Activated T-cell treated with anti-CD3 and anti-CD28 coated beads, Interleukin-2, amount 50 U/mL, for 72 hours (primary cell): ENCODE results near the gene SELENOF. TPM values are rescaled to one million over a fixed set of nuclear protein-coding genes. Genes with fewer than 3 reads are reported as not detected.
"Not testable (repeated sequence)": the region's sequence is repeated elsewhere in the genome, so short reads cannot be mapped to it uniquely, and the experiment has no call there.

Source experiments
- ATAC-seq, 2 donors: fragments of 150-1000 bp; cut with Tn5 transposase; replicated peaks in 1 of 2; 2 replicates each; pipeline ENCODE4 v1.10.0; 2021; ENCODE audit warnings: moderate library complexity in 2 of 2, mild to moderate bottlenecking in 1 of 2
- DNase-seq, 2 donors: peaks; one replicate each; pipeline ENCODE4 v3.0.0; 2021 to 2022; ENCODE audit warnings: mixed read lengths in 1 of 2
- H3K27ac Mint-ChIP-seq: one replicate; pipeline ENCODE4 v1.8.0; 2022; ENCODE audit warnings: mild to moderate bottlenecking, moderate library complexity, mixed read lengths
- H3K27me3 Mint-ChIP-seq: one replicate; pipeline ENCODE4 v1.8.0; 2022; ENCODE audit warnings: low read depth, mixed read lengths
- H3K36me3 Mint-ChIP-seq, 2 donors: one replicate each; pipeline ENCODE4 v1.8.0; 2022; ENCODE audit warnings: mixed read lengths in 2 of 2, mild to moderate bottlenecking in 1 of 2; ENCODE audit not compliant: insufficient read depth in 2 of 2
- H3K4me1 Mint-ChIP-seq: one replicate; pipeline ENCODE4 v1.8.0; 2022; ENCODE audit warnings: low read depth, mixed read lengths
- H3K4me3 Mint-ChIP-seq, 2 donors: one replicate each; pipeline ENCODE4 v1.8.0; 2022; ENCODE audit warnings: mild to moderate bottlenecking in 2 of 2, mixed read lengths in 2 of 2, moderate library complexity in 2 of 2
- H3K9me3 Mint-ChIP-seq, 2 donors: one replicate each; pipeline ENCODE4 v1.8.0; 2022; ENCODE audit warnings: mixed read lengths in 2 of 2
- total RNA-seq, 2 donors: library from RNA; stranded (reverse); gene quantifications; one replicate each; pipeline ENCODE4 v1.2.3, GENCODE V29; 2022

Gene SELENOF
- total RNA-seq, 2 donors from 2014 or later = 149 to 171 TPM

- H3K27ac Mint-ChIP-seq = no peak overlapping the region
- no peak for ATAC-seq
- H3K36me3 Mint-ChIP-seq = no peaks in the 10 kb centered on the region
Measured at GRCh38 chr1:86845514-86845913, 68.4 kb downstream of the SELENOF start.

GRCh38 chr1:86841116-86841515 lies 72.8 kb downstream of the SELENOF start:
- H3K4me3 Mint-ChIP-seq = no peak overlapping the region

More at GRCh38 chr1:86845514-86845913, 68.4 kb downstream of the SELENOF start:
- Mint-ChIP-seq H3K27me3 (no peaks in the 10 kb centered on the region), H3K4me3 (no peak overlapping the region), H3K9me3 (no peaks in the 10 kb centered on the region), H3K4me1 (peaks cover 8% of the 10 kb centered on the region)
- no peak for DNase-seq

GRCh38 chr1:86833461-86834215 lies 80.3 kb downstream of the SELENOF start:
- no peak overlapping the region for H3K4me3 Mint-ChIP-seq
- H3K4me1 Mint-ChIP-seq = peaks cover 7% of the 10 kb centered on the region
- H3K9me3 Mint-ChIP-seq = no peaks in the 10 kb centered on the region
- ATAC-seq (peak; percentile 71 to 80), DNase-seq (peak; percentile 57 to 63)
- H3K27me3 Mint-ChIP-seq = no peaks in the 10 kb centered on the region
- no peak overlapping the region for H3K27ac Mint-ChIP-seq
- no peaks in the 10 kb centered on the region for H3K36me3 Mint-ChIP-seq

More at GRCh38 chr1:86841116-86841515, 72.8 kb downstream of the SELENOF start:
- Mint-ChIP-seq H3K4me1 (peaks cover 5% of the 10 kb centered on the region), H3K27ac (no peak overlapping the region), H3K9me3 (no peaks in the 10 kb centered on the region), H3K36me3 (no peaks in the 10 kb centered on the region), H3K27me3 (no peaks in the 10 kb centered on the region)
- ATAC-seq = no peak
- no peak for DNase-seq

- H3K4me3 Mint-ChIP-seq = no peak overlapping the region
- ATAC-seq (no peak), DNase-seq (no peak)
- H3K36me3 Mint-ChIP-seq = no peaks in the 10 kb centered on the region
- peaks cover 7% of the 10 kb centered on the region for H3K4me1 Mint-ChIP-seq
- H3K27ac Mint-ChIP-seq = no peak overlapping the region
- no peaks in the 10 kb centered on the region for H3K27me3 Mint-ChIP-seq
- no peaks in the 10 kb centered on the region for H3K9me3 Mint-ChIP-seq
Measured at GRCh38 chr1:86832433-86832832, 81.5 kb downstream of the SELENOF start.

- ATAC-seq = no peak
- no peak for DNase-seq
- H3K4me3 Mint-ChIP-seq = no peak overlapping the region
Measured at GRCh38 chr1:86829321-86829720, 84.6 kb downstream of the SELENOF start.

GRCh38 chr1:86828024-86828423 lies 85.9 kb downstream of the SELENOF start:
- Mint-ChIP-seq H3K4me3 (no peak overlapping the region), H3K27ac (no peak overlapping the region), H3K36me3 (no peaks in the 10 kb centered on the region), H3K4me1 (no peaks in the 10 kb centered on the region), H3K9me3 (no peaks in the 10 kb centered on the region), H3K27me3 (peaks cover 3% of the 10 kb centered on the region)
- ATAC-seq = no peak
- DNase-seq = no peak

More at GRCh38 chr1:86829321-86829720, 84.6 kb downstream of the SELENOF start:
- Mint-ChIP-seq H3K27ac (no peak overlapping the region), H3K27me3 (no peaks in the 10 kb centered on the region), H3K9me3 (no peaks in the 10 kb centered on the region), H3K36me3 (no peaks in the 10 kb centered on the region), H3K4me1 (peaks cover 7% of the 10 kb centered on the region)

- H3K9me3 Mint-ChIP-seq = no peaks in the 10 kb centered on the region
- H3K4me3 Mint-ChIP-seq = no peak overlapping the region
- DNase-seq (no peak), ATAC-seq (no peak)
- no peaks in the 10 kb centered on the region for H3K36me3 Mint-ChIP-seq
- H3K4me1 Mint-ChIP-seq = no peaks in the 10 kb centered on the region
- peaks cover 11% of the 10 kb centered on the region for H3K27me3 Mint-ChIP-seq
- H3K27ac Mint-ChIP-seq = no peak overlapping the region
Measured at GRCh38 chr1:86826856-86827255, 87.1 kb downstream of the SELENOF start.

GRCh38 chr1:86825319-86825718 lies 88.6 kb downstream of the SELENOF start:
- H3K27me3 Mint-ChIP-seq = peaks cover 16% of the 10 kb centered on the region
- DNase-seq (no peak), ATAC-seq (no peak)
- H3K27ac Mint-ChIP-seq = no peak overlapping the region
- H3K4me1 Mint-ChIP-seq = no peaks in the 10 kb centered on the region
- H3K4me3 Mint-ChIP-seq = no peak overlapping the region
- H3K36me3 Mint-ChIP-seq = no peaks in the 10 kb centered on the region
- no peaks in the 10 kb centered on the region for H3K9me3 Mint-ChIP-seq

GRCh38 chr1:86823821-86824500 lies 90.0 kb downstream of the SELENOF start:
- no peaks in the 10 kb centered on the region for H3K36me3 Mint-ChIP-seq
- H3K4me3 Mint-ChIP-seq = no peak overlapping the region
- H3K4me1 Mint-ChIP-seq = no peaks in the 10 kb centered on the region
- H3K27me3 Mint-ChIP-seq = peaks cover 21% of the 10 kb centered on the region
- H3K27ac Mint-ChIP-seq = no peak overlapping the region
- DNase-seq (no peak), ATAC-seq (no peak)
- no peaks in the 10 kb centered on the region for H3K9me3 Mint-ChIP-seq

GRCh38 chr1:86823386-86823785 lies 90.5 kb downstream of the SELENOF start:
- Mint-ChIP-seq H3K9me3 (no peaks in the 10 kb centered on the region), H3K27me3 (peaks cover 21% of the 10 kb centered on the region), H3K4me3 (no peak overlapping the region), H3K27ac (no peak overlapping the region), H3K4me1 (no peaks in the 10 kb centered on the region), H3K36me3 (no peaks in the 10 kb centered on the region)
- DNase-seq = no peak
- no peak for ATAC-seq

GRCh38 chr1:86822459-86822858 lies 91.5 kb downstream of the SELENOF start:
- no peaks in the 10 kb centered on the region for H3K4me1 Mint-ChIP-seq
- DNase-seq = no peak
- peaks cover 21% of the 10 kb centered on the region for H3K27me3 Mint-ChIP-seq
- H3K27ac Mint-ChIP-seq = no peak overlapping the region
- H3K9me3 Mint-ChIP-seq = no peaks in the 10 kb centered on the region
- no peaks in the 10 kb centered on the region for H3K36me3 Mint-ChIP-seq
- no peak overlapping the region for H3K4me3 Mint-ChIP-seq
- ATAC-seq = no peak

GRCh38 chr1:86821956-86822355 lies 92.0 kb downstream of the SELENOF start:
- DNase-seq = no peak
- no peaks in the 10 kb centered on the region for H3K4me1 Mint-ChIP-seq
- no peaks in the 10 kb centered on the region for H3K36me3 Mint-ChIP-seq
- ATAC-seq = no peak
- peaks cover 21% of the 10 kb centered on the region for H3K27me3 Mint-ChIP-seq
- H3K9me3 Mint-ChIP-seq = no peaks in the 10 kb centered on the region
- H3K27ac Mint-ChIP-seq = no peak overlapping the region
- H3K4me3 Mint-ChIP-seq = no peak overlapping the region

GRCh38 chr1:86819970-86820369 lies 94.0 kb downstream of the SELENOF start:
- not testable (repeated sequence) for H3K9me3 Mint-ChIP-seq, H3K4me3 Mint-ChIP-seq, H3K36me3 Mint-ChIP-seq, ATAC-seq, H3K27ac Mint-ChIP-seq, DNase-seq, H3K4me1 Mint-ChIP-seq
- peaks cover 23% of the 10 kb centered on the region for H3K27me3 Mint-ChIP-seq
